Tibial nerve (tissue), 4 donors: Measurements from ENCODE around the gene LHPP.

Experiments
- CTCF ChIP-seq, 5 experiments: fragments of 200-600 bp in 3 of 5; fragments of 450-650 bp in 2 of 5; sonication (generic) in 3 of 5; IDR thresholded peaks; one replicate each; pipeline ENCODE4 v1.5.1; 2016 to 2019; ENCODE audit warnings: antibody characterized with exemption in 5 of 5, mild to moderate bottlenecking in 3 of 5, moderate library complexity in 2 of 5
- EP300 ChIP-seq, 2 donors: sonication (generic); formaldehyde crosslinking; IDR thresholded peaks; one replicate each; pipeline ENCODE4 v1.6.1; 2017; ENCODE audit warnings: antibody characterized with exemption in 2 of 2, mild to moderate bottlenecking in 1 of 2
- POLR2A ChIP-seq, 2 donors: fragments of 450-650 bp; IDR thresholded peaks; one replicate each; pipeline ENCODE4 v1.6.1; 2017; ENCODE audit warnings: antibody characterized with exemption in 2 of 2, mild to moderate bottlenecking in 2 of 2, moderate library complexity in 2 of 2

- TF ChIP-seq EP300 (IDR thresholded peaks at IDR 0.05), result no peak
- no peak for TF ChIP-seq CTCF (IDR thresholded peaks at IDR 0.05)
- no peak for TF ChIP-seq POLR2A (IDR thresholded peaks at IDR 0.05)
Measured at GRCh38 chr10:124654686-124655085, 193.1 kb downstream of the LHPP start.
